Ureter (tissue), 1 donor: Measurements from ENCODE around the gene SPATA6L. TPM values are rescaled to one million over a fixed set of nuclear protein-coding genes. Genes with fewer than 3 reads are reported as not detected.
"Not testable (repeated sequence)": the region's sequence is repeated elsewhere in the genome, so short reads cannot be mapped to it uniquely, and the experiment has no call there.

Experiments
- DNase-seq: peaks from one replicate; pipeline ENCODE4 v3.0.0-alpha.2; 2020; ENCODE audit warnings: low spot score
- total RNA-seq: library from RNA; stranded (reverse); gene quantifications from one replicate; pipeline ENCODE4 v1.2.4, GENCODE V29; 2023
- donor health status: DM: yes; HTN: yes; CAD: no.

Gene SPATA6L
- total RNA-seq, 1 donor from 2014 or later = 23.1 TPM

- DNase-seq = no peak
Observed at GRCh38 chr9:4677392-4677791, 11.1 kb upstream of the SPATA6L start.

GRCh38 chr9:4674783-4675182, 8.5 kb upstream of the SPATA6L start:
- DNase-seq = no peak

DNA sequence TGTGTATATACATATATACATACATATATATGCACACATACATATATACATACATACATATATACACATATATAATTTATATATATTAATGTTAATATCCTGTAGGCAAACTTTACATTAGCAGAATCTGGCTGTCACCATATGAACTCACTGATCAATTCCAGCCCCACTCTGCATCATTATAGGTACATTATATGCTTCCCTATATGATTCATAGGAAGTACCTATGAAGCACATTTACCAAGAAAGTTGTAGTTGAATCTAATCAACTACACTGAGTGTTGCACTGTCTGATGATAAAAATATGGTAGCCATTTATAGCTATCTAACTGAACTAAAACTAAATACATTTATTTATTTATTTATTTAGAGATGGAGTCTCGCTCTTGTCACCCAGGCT, 5.5 kb upstream of the SPATA6L start:
- no peak for DNase-seq

DNA sequence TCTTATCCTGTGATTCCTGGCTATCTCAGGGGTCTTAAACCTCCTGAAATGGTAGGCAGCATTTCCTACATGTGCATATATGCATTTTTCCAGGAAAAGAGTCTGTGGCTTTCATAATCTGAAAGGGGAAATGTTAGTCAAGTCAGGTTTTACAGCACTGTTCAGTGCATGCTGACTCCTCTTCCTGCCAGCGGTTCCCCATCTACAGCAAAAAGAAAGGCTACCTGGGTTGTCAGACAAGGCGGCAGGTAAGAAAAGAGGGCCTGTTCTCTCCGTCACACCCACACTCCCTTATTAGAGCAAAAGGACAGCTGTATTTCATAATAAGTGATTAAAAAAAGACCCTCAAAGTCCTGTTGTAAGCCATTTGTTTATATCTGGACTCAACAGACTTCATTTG, 4.3 kb upstream of the SPATA6L start:
- DNase-seq = no peak

GRCh38 chr9:4669890-4670289, 3.6 kb upstream of the SPATA6L start:
- no peak for DNase-seq

- DNase-seq = no peak
Observed at GRCh38 chr9:4668604-4669003, 2.3 kb upstream of the SPATA6L start.

DNA sequence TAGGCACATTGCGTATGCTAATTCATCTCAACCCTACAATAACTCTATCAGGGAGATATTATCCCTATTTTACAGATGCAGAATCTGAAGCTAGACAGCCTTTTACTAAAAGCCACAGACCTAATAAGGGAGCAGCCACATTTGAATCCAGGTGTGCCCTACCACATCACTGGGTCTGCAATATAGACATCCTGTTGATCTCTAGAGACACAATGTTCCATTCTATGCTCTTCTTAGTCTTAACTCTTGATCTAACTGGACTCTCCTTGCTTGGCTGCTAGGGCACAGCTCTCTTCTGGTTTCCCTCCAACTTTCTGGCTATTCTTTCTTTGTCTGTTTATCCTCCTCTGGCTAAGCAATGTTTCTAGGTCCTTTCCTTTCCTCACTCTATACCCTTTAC, 1.4 kb upstream of the SPATA6L start:
- no peak for DNase-seq

DNA sequence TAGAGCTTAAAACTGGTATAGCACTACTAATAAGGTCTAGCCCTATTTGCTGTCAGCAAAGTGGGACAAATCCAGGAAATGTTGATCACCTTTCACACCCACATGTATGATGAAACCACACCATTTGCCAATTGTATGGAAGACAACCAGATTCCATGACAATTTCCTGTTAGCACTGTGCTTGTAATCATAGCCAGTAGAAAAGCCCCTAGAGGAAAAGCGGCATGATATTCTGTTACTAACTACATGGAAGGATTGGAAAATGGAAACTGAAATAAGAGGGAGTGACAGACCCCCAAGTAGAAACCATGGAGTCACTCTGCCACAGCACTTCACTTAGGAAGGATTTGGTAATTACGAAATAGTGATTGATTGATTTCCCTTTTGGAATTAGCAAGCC, 923 bp downstream of the SPATA6L start:
- no peak for DNase-seq

DNA sequence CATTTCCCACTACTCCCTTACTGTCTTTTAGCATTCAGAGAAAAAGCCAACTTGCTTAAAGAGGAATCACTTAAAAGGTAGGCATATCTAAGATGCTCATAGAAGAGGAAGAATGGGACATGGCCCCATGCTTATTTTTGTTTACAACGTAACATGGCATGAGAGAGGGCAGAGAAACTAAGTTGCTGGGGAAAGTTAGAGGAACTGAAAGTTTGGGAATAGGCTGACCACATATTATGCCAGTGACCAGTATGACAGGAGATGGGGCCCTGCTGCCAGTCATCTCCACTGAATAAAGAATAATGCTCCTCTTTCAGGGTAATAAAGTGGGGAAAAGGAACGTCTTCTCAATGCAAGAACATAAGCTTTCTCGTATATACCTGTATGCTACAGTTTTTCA, 2.3 kb downstream of the SPATA6L start:
- DNase-seq = no peak

- DNase-seq = no peak
Observed at GRCh38 chr9:4662989-4663792, 3.1 kb downstream of the SPATA6L start.

DNA sequence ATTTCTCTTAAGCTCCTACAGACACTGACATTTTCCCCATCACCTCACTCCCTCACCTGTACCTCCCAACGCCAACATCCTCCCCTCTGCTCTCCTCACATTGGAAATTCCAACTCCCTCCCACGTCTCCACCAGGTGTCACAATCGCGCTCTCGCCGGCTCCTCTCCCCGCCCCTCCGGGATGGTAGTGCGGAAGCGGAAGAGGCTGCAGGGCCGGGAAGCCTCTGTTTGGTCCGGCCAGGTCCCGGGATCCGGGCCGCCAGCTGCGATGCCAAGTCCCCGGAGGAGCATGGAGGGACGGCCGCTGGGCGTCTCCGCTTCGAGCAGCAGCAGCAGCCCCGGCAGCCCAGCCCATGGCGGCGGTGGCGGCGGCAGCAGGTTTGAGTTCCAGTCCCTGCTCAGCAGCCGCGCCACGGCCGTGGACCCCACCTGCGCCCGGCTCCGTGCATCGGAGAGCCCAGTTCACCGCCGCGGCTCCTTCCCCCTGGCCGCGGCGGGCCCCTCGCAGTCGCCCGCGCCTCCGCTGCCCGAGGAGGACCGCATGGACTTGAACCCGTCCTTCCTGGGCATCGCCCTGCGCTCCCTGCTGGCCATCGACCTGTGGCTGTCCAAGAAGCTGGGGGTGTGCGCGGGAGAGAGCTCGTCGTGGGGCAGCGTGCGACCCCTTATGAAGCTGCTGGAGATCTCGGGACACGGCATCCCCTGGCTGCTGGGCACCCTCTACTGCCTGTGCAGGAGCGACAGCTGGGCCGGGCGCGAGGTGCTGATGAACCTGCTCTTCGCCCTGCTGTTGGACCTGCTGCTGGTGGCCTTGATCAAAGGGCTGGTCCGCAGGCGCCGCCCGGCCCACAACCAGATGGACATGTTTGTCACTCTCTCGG, 3.9 kb downstream of the SPATA6L start, which contains the start of gene PLPP6:
TSS of gene PLPP6 (plus strand) at position 187 of the 881 bp plus-strand sequence. CDS start at position 269, 82 bp downstream.
- DNase-seq = peak; percentile 94

- no peak for DNase-seq
Observed at GRCh38 chr9:4661611-4662010, 4.7 kb downstream of the SPATA6L start.

- no peak for DNase-seq
Observed at GRCh38 chr9:4661165-4661564, 5.1 kb downstream of the SPATA6L start.

DNA sequence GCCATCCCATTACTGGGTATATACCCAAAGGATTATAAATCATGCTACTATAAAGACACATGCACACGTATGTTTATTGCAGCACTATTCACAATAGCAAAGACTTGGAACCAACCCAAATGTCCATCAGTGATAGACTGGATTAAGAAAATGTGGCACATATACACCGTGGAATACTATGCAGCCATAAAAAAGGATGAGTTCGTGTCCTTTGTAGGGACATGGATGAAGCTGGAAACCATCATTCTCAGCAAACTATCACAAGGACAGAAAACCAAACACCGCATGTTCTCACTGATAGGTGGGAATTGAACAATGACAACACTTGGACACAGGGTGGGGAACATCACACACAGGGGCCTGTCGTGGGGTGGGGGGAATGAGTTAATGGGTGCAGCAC, 5.6 kb downstream of the SPATA6L start:
- DNase-seq = not testable (repeated sequence)

DNA sequence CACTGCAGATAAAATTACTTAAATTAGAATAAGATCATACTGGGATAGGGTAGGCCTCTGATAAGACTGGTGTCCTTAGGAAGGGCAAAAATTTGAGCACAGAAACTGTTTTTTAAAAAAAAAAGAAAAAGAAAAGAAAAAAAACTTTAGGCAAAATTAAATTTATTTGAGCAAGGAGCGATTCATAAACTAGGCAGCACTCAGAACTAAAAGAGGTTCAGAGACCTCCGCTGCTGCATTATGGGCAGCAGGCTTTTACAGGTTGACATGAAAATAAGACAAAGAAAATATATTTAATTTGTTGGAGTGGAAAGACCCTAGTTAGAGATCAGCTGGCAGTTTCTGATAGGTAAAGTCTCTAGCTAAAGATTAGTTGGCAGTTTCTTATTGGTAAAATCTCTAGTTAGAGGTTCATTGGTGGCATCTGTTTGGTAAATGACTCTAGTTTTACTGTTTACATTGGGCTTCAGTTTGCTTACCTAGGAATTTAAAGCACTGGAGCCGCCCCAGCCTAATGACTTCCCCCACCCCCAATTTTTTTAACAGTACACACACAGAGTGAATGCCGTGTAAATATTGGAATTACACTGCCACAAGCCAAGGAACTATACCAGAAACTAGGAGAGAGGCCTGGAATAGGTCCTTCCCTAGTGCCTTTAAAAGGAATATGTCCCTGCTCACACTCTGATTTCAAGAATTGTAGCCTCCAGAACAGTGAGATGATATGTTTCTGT, 8.7 kb downstream of the SPATA6L start:
- DNase-seq = no peak

DNA sequence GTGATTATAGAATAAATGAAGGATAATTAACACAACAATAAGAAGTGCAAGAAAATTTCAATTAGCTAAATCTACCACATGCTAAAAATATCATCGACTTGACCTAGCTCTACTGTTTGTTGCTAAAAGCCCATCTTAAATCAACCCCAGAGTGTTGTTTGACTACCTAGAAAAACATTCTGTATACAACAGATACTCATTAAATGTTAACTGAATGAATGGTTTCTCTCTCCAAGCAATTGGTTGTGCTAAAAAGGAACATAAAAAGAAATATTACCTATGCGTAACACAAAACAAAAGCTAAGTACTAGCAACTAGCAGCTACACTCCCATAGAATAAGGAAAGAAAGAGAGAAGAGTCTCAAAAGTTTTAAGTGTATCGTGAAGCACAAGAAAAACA, 9.7 kb downstream of the SPATA6L start:
- no peak for DNase-seq

DNA sequence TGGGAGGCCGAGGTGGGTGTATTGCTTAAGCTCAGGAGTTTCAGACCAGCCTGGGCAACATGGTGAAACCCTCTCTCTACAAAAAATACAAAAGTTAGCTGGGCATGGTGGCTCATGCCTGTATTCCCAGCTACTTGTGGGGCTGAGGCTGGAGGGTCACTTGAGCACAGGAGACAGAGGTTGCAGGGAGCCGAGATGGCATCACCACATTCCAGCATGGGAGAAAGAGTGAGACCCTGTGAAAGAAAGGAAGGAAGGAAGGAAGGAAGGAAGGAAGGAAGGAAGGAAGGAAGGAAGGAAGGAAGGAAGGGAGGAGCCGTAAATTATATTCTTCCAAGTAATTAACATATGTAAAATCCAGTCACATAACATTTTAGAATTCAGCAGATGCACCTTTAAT, 10.1 kb downstream of the SPATA6L start:
- DNase-seq = not testable (repeated sequence)

GRCh38 chr9:4654538-4654937, 11.7 kb downstream of the SPATA6L start:
- no peak for DNase-seq

GRCh38 chr9:4654084-4654483, 12.2 kb downstream of the SPATA6L start:
- no peak for DNase-seq

DNA sequence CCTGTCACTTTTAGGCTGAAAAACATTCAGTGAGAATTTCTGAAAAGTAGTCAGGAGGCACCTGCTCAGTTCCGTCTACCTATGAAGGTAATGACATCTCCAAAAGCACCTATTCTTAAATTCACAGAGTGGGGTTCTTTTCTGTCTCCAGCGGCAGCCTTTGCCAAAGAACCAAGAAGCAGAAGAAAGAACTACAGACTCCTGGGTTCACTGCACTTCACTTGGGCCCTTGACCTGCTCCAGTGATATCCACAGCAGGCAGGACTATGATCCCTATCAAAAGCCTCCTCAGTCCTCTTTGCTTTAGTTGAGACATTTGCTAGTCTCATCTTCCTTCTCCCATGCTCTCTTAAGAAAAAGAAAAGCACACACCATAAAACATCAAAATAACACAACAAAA, 23.9 kb downstream of the SPATA6L start:
- DNase-seq = no peak

DNA sequence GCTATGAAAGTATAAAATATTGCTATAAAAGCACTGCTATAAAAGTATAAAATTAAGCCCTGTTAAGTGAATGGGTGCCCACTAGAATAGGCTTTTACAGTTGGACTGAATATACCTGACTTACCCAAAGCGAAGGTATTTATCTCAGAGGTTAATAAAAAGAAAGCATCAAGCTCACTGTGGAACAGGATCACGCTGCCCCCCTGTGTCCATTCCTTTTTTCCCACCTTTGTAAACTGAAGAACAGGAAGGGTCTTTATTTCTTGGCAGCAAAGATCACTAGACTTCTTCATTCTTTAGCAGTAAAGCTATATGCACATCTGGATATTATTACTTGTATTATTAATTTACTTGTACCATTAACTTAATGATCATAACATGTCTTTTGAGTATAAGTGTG, 26.3 kb downstream of the SPATA6L start:
- no peak for DNase-seq

DNA sequence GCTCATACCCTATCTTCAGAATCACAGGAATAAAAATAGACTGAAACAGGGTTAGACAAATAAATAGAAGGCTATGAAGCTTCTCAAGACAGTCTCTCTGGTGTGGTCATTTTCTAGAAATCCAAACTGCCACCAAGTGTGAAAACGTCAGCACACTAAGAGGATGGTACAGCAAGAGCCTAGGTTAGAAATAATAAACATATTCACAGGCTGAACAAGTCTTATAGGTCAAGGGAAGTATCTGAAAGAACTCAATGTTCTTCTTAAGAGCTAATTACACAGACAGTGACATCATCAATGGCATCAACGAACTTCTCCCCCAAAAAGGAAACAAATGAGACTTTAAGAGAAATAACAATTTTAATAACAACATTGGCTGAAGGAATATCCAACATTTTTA, 26.9 kb downstream of the SPATA6L start:
- DNase-seq = no peak
